Central memory CD8-positive, alpha-beta T cell (primary cell): ENCODE data around the gene CCDC57.
A peak's percentile ranks its signal among the peaks of the same experiment; 100 is the strongest.
"Not testable (repeated sequence)": the region's sequence is repeated elsewhere in the genome, so short reads cannot be mapped to it uniquely, and the experiment has no call there.

Experiments used
- ATAC-seq: fragments of 150-1000 bp; cut with Tn5 transposase; replicated peaks from 2 replicates; pipeline ENCODE4 v1.10.0; 2022; ENCODE audit warnings: mild to moderate bottlenecking, moderate FRiP score, moderate number of reproducible peaks; ENCODE audit not compliant: poor library complexity, severe bottlenecking; ENCODE audit errors: extremely low read depth
- DNase-seq, 2 donors: peaks; one replicate each; pipeline ENCODE4 v3.0.0; 2021; ENCODE audit warnings: low spot score in 2 of 2
- H3K27ac Mint-ChIP-seq: one replicate; pipeline ENCODE4 v1.8.0; 2022; ENCODE audit warnings: low read depth, mild to moderate bottlenecking, moderate library complexity, mixed read lengths
- H3K27me3 Mint-ChIP-seq: one replicate; pipeline ENCODE4 v1.8.0; 2022; ENCODE audit warnings: mixed read lengths
- H3K36me3 Mint-ChIP-seq: one replicate; pipeline ENCODE4 v1.8.0; 2022; ENCODE audit warnings: mild to moderate bottlenecking, moderate library complexity, mixed read lengths; ENCODE audit not compliant: insufficient read depth
- H3K4me1 Mint-ChIP-seq: one replicate; pipeline ENCODE4 v1.8.0; 2022; ENCODE audit warnings: mixed read lengths
- H3K4me3 Mint-ChIP-seq: one replicate; pipeline ENCODE4 v1.8.0; 2022; ENCODE audit warnings: mild to moderate bottlenecking, moderate library complexity, mixed read lengths
- H3K9me3 Mint-ChIP-seq: one replicate; pipeline ENCODE4 v1.8.0; 2022; ENCODE audit warnings: mixed read lengths

CCDC57 gene

DNA sequence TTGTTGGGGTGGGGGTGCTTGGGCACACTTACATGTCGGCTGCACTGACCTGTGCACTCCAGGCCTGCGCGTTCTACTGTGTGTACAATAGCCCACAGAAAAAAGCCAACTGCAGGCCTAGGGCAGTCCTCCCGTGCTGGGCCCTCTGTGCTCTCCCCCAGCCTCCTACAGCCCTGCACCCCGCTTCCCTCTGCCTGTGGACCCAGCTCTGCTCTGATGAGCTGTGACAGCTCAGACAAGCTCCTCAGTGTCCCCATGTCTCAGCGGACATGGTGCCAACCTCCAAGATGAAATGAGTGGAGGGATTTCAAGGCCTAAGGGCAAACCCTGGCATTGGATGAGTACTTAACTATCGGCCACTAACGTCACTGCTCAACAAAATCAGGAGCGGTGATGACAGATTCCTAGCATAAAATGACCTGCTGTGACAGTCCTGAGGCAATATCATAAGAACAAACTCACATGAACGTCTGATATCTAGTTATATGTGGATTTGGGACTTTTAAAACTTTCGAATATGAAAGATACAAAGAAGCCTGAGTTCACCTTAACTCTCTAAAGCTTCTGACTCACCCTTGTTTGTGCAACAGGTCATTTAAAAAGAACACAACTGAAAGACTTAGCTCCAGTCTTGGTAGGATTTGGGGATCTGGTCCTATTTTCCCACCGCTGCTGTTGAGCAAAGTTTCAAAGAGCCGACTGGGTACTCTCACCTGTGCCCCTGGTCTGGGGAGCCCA is 34.7 kb downstream of the CCDC57 start:
- Mint-ChIP-seq H3K4me3 (no peak overlapping the region), H3K36me3 (peaks cover 12% of the 10 kb centered on the region), H3K4me1 (no peaks in the 10 kb centered on the region), H3K27ac (no peak overlapping the region), H3K9me3 (no peaks in the 10 kb centered on the region), H3K27me3 (no peaks in the 10 kb centered on the region)
- ATAC-seq (no peak), DNase-seq (no peak)

DNA sequence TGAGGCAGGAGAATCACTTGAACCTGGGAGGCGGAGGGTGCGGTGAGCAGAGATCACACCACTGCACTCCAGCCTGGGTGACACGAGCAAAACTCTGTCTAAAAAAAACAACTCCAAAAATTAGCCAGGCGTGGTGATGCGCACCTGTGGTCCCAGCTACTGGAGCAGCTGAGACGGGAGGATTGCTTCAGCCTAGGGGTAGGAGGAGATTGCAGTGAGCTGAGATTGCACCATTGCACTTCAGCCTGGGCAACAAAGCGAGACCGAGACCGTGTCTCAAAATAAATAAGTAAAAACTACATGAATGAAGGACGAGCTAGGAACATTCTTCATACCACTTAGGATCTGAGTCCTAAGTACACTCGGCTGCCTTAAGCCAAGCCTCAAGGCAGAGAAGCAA is 35.4 kb downstream of the CCDC57 start:
- no peaks in the 10 kb centered on the region for H3K4me1 Mint-ChIP-seq
- ATAC-seq (no peak), DNase-seq (no peak)
- no peaks in the 10 kb centered on the region for H3K27me3 Mint-ChIP-seq
- no peak overlapping the region for H3K27ac Mint-ChIP-seq
- H3K9me3 Mint-ChIP-seq, result no peaks in the 10 kb centered on the region
- H3K36me3 Mint-ChIP-seq, result peaks cover 7% of the 10 kb centered on the region
- no peak overlapping the region for H3K4me3 Mint-ChIP-seq

DNA sequence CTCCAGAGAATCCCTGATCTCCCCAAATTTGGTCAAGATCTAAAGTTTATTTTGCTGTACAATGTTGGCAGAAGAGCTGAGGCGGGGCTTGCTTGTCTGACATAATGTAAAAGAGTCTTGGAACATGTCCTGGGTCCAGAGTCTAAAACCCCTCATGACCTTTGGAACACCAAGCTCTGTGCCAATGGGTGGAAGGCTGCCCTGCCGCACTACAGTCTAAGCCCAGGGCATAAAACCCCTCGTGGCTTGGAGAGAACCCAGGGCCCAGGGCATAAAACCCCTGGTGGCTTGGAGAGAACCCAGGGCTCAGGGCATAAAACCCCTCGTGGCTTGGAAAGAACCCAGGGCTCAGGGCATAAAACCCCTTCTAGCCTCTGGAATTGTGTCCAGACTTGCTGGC is 36.7 kb downstream of the CCDC57 start:
- DNase-seq (no peak), ATAC-seq (no peak)
- Mint-ChIP-seq H3K36me3 (peaks cover 10% of the 10 kb centered on the region), H3K4me3 (no peak overlapping the region), H3K9me3 (no peaks in the 10 kb centered on the region), H3K27me3 (no peaks in the 10 kb centered on the region), H3K27ac (no peak overlapping the region), H3K4me1 (no peaks in the 10 kb centered on the region)

DNA sequence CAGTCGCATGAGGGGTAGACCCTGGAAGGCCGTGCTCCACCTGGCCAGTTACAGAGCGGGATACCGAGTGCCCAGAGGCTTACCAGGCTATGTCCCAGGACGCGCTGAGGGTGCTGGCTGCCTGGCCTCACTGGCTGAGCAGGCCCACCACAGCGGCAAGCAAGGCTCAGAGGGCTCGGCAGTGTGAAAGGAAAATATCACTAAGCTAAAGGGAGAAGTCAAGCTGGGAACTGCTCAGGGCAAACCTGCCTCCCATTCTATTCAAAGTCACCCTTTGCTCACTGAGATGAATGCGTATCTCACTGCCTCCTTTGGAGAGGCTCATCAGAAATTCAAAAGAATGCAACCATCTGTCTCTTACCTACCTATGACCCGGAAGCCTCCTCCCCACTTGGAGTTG is 37.4 kb downstream of the CCDC57 start:
- Mint-ChIP-seq H3K27ac (no peak overlapping the region), H3K9me3 (no peaks in the 10 kb centered on the region), H3K4me1 (no peaks in the 10 kb centered on the region), H3K4me3 (no peak overlapping the region), H3K36me3 (peaks cover 10% of the 10 kb centered on the region), H3K27me3 (no peaks in the 10 kb centered on the region)
- ATAC-seq (no peak), DNase-seq (no peak)

DNA sequence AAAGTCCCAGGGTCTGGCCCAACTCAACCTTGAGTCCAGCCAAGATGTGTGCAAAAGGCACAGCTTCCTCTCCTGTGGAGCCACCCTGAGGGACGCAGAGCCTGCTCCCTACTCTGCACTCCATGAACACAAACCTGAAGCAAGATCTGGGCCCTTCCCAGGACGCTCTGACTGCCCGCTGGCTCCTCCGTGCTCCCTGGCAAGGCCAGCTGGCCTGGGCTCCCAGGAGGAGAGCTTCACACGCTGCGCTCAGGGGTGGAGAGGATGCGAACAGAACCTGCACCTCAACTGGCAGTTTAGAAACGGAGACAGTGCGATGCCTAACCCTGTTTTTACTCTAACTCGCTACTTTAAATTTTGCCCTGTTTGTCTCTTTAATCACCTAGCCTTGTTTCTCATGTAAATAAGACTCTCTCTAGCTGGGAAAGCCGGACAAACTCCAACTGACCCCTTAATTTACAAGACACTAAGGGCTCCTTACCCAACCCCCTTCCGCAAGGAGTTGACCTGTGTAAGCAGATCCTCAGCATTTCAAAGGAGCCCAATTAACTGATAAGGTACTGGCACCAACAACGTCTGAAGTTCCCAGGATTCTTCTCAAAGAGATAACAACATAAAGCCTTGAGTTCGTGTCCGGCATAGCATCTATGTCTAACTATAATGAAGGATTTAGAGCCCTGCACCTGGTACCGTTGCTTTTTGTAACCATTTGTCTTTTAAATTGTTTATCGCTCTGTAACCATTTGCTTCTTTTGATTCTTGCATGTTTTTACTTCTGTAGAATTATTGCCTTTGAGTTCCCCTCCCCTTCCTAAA is 38.4 kb downstream of the CCDC57 start:
- H3K27me3 Mint-ChIP-seq, H3K9me3 Mint-ChIP-seq, DNase-seq, H3K27ac Mint-ChIP-seq, H3K4me3 Mint-ChIP-seq, H3K4me1 Mint-ChIP-seq, ATAC-seq: not testable (repeated sequence)
- H3K36me3 Mint-ChIP-seq, result peaks cover 10% of the 10 kb centered on the region

DNA sequence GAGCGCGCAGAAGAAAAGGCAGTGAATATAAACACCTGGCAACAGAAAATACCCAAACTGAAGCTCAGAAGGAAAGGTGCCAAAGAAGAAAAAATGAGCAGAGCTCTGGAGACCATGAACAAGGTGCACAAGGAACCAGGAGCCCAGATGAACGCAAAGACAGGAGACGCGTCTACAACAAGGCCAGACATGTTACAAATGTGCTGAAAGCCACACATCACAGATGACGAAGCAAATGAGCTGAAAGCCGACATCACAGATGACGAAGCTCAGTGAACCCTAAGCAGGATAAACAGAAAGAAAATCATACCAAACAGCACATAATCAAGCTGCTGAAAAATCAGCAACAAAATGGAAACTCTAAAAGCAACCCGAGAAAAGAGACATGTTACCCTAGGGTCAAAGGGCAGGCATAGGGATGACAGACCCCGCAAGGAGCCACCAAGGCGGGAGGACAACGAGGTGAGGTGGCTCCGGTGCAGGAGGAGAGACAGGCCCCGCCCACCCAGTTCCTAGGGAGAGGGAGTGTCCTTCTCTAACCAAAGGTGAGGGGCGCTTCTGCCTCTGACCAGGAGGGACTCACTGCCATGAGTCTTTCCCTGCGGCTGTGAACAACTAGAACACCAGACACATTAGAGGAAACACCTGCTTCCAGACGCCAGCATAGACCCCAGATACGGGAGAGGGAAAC is 39.1 kb downstream of the CCDC57 start:
- Mint-ChIP-seq H3K4me3 (no peak overlapping the region), H3K27ac (peak overlapping the region; percentile 74), H3K4me1 (no peaks in the 10 kb centered on the region), H3K9me3 (no peaks in the 10 kb centered on the region), H3K27me3 (no peaks in the 10 kb centered on the region), H3K36me3 (peaks cover 8% of the 10 kb centered on the region)
- no peak for DNase-seq
- ATAC-seq, result no peak

DNA sequence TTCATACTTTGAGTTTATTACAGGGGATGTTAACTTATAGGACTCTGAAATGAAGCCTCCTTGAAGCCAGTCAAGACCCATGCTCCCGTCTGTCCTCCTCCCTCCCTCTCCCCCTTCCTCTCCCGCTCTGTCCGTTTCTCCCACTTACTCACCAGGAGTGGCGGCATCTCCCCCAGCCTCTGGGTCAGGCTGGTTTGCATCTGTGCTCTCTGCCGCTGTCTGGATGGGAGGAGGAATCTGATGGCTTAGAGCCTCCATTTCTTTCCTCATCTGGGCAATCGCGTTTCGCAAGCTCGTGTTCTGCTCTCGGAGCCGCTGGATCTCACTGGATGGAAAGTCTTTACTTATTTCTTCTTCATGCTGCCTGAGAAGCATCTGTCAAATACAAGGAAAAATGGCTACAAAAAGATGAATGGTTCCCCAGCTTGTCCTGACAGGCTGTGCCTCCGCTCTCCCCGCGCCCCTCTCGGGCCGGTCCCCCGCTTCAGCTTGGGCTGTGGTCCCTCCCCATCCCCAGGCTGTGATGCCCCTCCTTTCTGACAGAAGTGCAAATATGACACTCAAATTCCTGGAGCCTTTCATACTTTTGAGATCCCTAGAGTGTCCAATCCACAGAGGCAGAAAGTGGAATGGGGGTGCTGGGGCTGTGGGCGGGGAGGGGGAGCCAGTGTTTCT is 40.0 kb downstream of the CCDC57 start:
- ATAC-seq, result no peak
- no peak for DNase-seq
- Mint-ChIP-seq H3K36me3 (peaks cover 8% of the 10 kb centered on the region), H3K4me3 (no peak overlapping the region), H3K9me3 (no peaks in the 10 kb centered on the region), H3K27ac (peak overlapping the region; percentile 74), H3K4me1 (no peaks in the 10 kb centered on the region), H3K27me3 (no peaks in the 10 kb centered on the region)

DNA sequence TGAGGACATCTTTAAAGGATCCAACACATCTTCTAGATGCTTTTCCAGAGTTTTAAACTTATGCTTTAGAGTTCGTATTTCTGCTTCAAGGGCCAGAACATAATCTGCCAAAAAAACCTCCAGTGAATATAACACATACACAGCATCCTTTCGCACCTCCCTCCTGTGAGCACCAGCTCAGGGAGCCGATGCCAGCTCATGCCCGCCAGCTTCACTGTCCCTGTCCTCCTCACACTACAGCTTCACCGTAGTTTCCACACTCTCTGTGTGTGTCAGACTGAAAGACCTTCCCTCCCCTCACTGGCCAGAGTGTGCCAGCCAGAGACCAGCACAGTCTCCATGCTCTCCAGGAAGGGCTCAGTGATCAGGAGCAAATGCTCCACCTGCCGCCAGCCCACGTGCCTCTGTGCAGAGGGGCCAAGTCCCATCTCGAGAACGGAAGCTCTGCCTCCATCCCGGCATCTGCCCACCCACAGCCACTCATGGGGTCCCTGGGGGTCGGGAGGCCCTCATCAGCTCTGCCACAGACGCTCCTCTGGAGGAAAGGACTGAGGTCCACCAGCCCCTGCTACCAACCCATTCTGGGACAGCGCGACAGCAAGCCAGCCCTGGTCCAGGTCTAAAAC is 40.8 kb downstream of the CCDC57 start:
- ATAC-seq, result no peak
- H3K4me3 Mint-ChIP-seq, result no peak overlapping the region
- H3K27ac Mint-ChIP-seq, result no peak overlapping the region
- no peaks in the 10 kb centered on the region for H3K9me3 Mint-ChIP-seq
- DNase-seq, result no peak
- H3K27me3 Mint-ChIP-seq, result no peaks in the 10 kb centered on the region
- peaks cover 8% of the 10 kb centered on the region for H3K36me3 Mint-ChIP-seq
- no peaks in the 10 kb centered on the region for H3K4me1 Mint-ChIP-seq

DNA sequence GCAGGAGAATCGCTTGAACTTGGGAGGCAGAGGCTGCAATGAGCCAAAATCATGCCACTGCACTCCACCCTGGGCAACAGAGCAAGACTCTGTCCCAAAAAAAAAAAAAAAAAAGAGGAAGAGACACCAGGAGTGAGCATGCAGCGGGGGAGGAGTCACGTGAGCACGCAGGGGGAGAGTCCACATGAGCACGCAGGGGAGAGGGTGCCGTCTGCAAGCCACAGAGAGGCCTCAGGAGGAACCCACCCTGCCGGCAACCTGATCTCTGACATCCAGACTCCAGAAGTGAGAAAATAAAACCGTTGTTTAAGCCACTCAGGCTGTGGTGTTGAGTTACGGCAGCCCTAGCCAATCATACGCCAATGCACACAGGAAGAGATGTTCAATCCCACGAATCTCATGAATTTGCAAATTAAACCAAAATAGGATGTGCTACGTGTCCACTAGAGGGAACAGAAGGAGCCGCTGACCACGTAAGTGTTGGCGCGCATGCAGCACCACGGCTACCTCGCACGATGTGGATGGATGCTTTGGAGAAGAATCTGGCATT is 42.2 kb downstream of the CCDC57 start:
- ATAC-seq (no peak), DNase-seq (no peak)
- H3K4me3 Mint-ChIP-seq, result no peak overlapping the region
- H3K9me3 Mint-ChIP-seq, result no peaks in the 10 kb centered on the region
- H3K4me1 Mint-ChIP-seq, result no peaks in the 10 kb centered on the region
- H3K36me3 Mint-ChIP-seq, result peaks cover 7% of the 10 kb centered on the region
- no peak overlapping the region for H3K27ac Mint-ChIP-seq
- H3K27me3 Mint-ChIP-seq, result no peaks in the 10 kb centered on the region

DNA sequence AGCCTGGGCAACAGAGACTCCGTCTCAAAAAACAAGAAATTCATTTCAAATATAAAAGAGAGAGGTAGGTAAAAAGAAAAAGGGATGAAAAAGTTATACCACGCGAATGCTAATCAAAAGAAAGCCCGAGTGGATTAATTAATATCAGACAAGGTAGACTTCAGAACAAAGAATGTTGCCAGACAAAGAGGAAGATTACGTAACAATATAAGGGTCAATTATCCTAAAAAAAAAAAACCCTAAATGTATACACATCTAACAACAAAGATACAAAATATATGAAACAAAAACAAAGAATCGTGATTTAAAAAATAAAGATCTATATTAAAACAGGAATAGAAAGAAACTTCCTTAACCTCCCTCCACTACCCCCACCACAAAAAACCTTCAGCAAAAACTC is 44.1 kb downstream of the CCDC57 start:
- H3K27me3 Mint-ChIP-seq, result no peaks in the 10 kb centered on the region
- H3K27ac Mint-ChIP-seq, result peak overlapping the region; percentile 72

DNA sequence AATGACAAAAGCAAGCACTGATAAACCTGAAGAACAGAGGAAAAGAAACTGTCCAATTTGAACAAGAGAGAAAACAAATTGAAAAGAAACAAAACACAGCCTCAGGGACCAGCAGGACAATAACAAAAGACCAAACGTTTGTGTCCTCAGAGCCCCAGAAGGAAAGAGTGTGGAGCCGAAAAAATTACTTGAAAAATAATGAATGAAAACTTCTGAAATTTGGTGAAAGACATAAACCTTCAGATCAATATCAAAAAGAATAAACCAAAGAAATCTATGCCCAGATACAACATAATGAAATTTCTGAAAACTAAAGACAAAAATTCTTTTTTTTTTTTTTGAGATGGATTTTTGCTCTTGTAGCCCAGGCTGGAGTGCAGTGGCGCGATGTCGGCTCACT is 45.6 kb downstream of the CCDC57 start:
- Mint-ChIP-seq H3K36me3 (peaks cover 4% of the 10 kb centered on the region), H3K27ac (peak overlapping the region; percentile 60), H3K9me3 (no peaks in the 10 kb centered on the region), H3K4me3 (no peak overlapping the region), H3K27me3 (no peaks in the 10 kb centered on the region), H3K4me1 (no peaks in the 10 kb centered on the region)
- ATAC-seq, result no peak
- DNase-seq, result no peak

More for the DNA sequence above, 44.1 kb downstream of the CCDC57 start:
- DNase-seq (no peak), ATAC-seq (no peak)
- Mint-ChIP-seq H3K36me3 (peaks cover 7% of the 10 kb centered on the region), H3K9me3 (no peaks in the 10 kb centered on the region), H3K4me3 (no peak overlapping the region), H3K4me1 (no peaks in the 10 kb centered on the region)

DNA sequence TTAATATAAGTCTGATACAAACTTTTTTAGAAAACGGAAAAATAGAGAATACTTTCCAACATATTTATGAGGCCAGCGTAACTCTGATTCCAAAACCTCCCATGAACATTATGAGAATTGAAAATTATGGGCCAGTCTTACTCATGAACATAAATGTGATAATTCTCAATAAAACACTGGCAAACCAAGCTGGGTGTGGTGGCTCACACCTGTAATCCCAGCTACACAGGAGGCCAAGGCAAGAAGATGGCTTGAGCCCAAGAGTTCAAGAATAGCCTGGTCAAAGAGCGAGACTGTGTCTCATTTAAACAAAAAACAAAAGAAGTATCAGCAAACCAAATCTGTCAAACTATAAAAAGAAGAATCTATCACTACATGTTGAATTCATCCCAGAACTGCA is 47.8 kb downstream of the CCDC57 start:
- Mint-ChIP-seq H3K27ac (peak overlapping the region; percentile 64), H3K4me3 (no peak overlapping the region), H3K27me3 (no peaks in the 10 kb centered on the region), H3K4me1 (no peaks in the 10 kb centered on the region), H3K9me3 (no peaks in the 10 kb centered on the region), H3K36me3 (peaks cover 7% of the 10 kb centered on the region)
- DNase-seq (no peak), ATAC-seq (no peak)
